A673 (cell line): ENCODE measurements around the gene ARNT2. TPM values are rescaled to one million over a fixed set of nuclear protein-coding genes. Genes with fewer than 3 reads are reported as not detected.

ENCODE experiments used
- BruUV-seq: library from RNA; stranded (reverse); fragments of 400-500 nt; replicated peaks from 2 replicates; lab custom pipeline; 2021; lab: Mats Ljungman, UMichigan
- CTCF ChIA-PET: fragments of 300-600 bp; sonication (Branson Sonifier 250); formaldehyde crosslinking; loops from one replicate; lab custom pipeline; 2022; ENCODE audit warnings: antibody characterized with exemption; lab: Charles Lee
- POLR2A ChIA-PET: fragments of 300-600 bp; sonication (Branson Sonifier 250); formaldehyde crosslinking; loops from one replicate; lab custom pipeline; 2022; ENCODE audit warnings: antibody characterized with exemption; ENCODE audit not compliant: low non-redundant PET; lab: Charles Lee
- DNase-seq: peaks from one replicate; pipeline ENCODE4 v3.0.0-alpha.2; 2015; ENCODE audit warnings: low spot score
- H3K27ac ChIP-seq: fragments of 200-600 bp; sonication (generic); 2 replicates; pipeline ENCODE4 v1.5.1; 2016; ENCODE audit warnings: mixed run types, low read depth, mild to moderate bottlenecking, mixed read lengths, antibody characterized with exemption, low read length; ENCODE audit not compliant: poor library complexity, severe bottlenecking
- H3K27me3 ChIP-seq: fragments of 200-600 bp; sonication (generic); replicated peaks from 2 replicates; pipeline ENCODE4 v1.6.1; 2017; ENCODE audit warnings: mixed run types, low read depth, mild to moderate bottlenecking, mixed read lengths, antibody characterized with exemption, low read length; ENCODE audit not compliant: insufficient read depth, poor library complexity
- H3K36me3 ChIP-seq: fragments of 200-600 bp; sonication (generic); 2 replicates; pipeline ENCODE4 v1.6.1; 2016; ENCODE audit warnings: mixed run types, mild to moderate bottlenecking, mixed read lengths, antibody characterized with exemption, low read length; ENCODE audit not compliant: insufficient read depth, poor library complexity, severe bottlenecking
- H3K4me1 ChIP-seq: fragments of 200-600 bp; sonication (generic); 2 replicates; pipeline ENCODE4 v1.6.1; 2017; ENCODE audit warnings: mixed run types, mild to moderate bottlenecking, mixed read lengths, antibody characterized with exemption, low read length; ENCODE audit not compliant: insufficient read depth, poor library complexity, severe bottlenecking
- H3K4me3 ChIP-seq: fragments of 200-600 bp; sonication (generic); 2 replicates; pipeline ENCODE4 v1.5.1; 2016; ENCODE audit warnings: low read depth, mixed run types, mild to moderate bottlenecking, mixed read lengths, low read length; ENCODE audit not compliant: poor library complexity, severe bottlenecking
- H3K9me3 ChIP-seq: fragments of 200-600 bp; sonication (generic); 2 replicates; pipeline ENCODE4 v1.6.1; 2016; ENCODE audit warnings: mixed run types, low read depth, mild to moderate bottlenecking, mixed read lengths, antibody characterized with exemption, low read length; ENCODE audit not compliant: poor library complexity, severe bottlenecking
- CTCF ChIP-seq: fragments of 300-800, 200-600 bp; sonication (generic); conservative IDR thresholded peaks from 2 replicates; pipeline ENCODE4 v1.5.1; 2017; ENCODE audit warnings: low read depth, mild to moderate bottlenecking, antibody characterized with exemption, low read length, moderate library complexity, mixed read lengths
- EZH2 ChIP-seq: fragments of 200-600 bp; sonication (generic); IDR thresholded peaks from 2 replicates; pipeline ENCODE4 v1.6.1; 2017; ENCODE audit warnings: borderline replicate concordance, low read depth, mild to moderate bottlenecking, mixed read lengths, antibody characterized with exemption, low read length; ENCODE audit not compliant: poor library complexity, severe bottlenecking
- intact Hi-C: fragments of 100-400 bp; cut with micrococcal nuclease; formaldehyde crosslinking; loops from one replicate; pipeline ENCODE4 v1.10.0; 2022; ENCODE audit not compliant: unreplicated experiment
- total RNA-seq: library from RNA; stranded (reverse); gene quantifications from 2 replicates; pipeline ENCODE4 v1.2.3, GENCODE V29; 2021

ARNT2 gene
- total RNA-seq, 1 experiment from 2014 or later: 2.1 TPM

- H3K27me3 ChIP-seq: no peaks in the 10 kb centered on the region
- H3K27ac ChIP-seq: no peak overlapping the region
- no peak overlapping the region for H3K4me3 ChIP-seq
- TF ChIP-seq CTCF (no peak), EZH2 (no peak)
- POLR2A ChIA-PET: no interaction called here
- H3K4me1 ChIP-seq: no peaks in the 10 kb centered on the region
- CTCF ChIA-PET: interaction anchor here (0.5 to 2.7 kb wide), 5 partner anchors 114 to 1372 kb away, joined by 3 to 41 read pairs (median 5); partner anchors contain the start of gene CEMIP
- no peaks in the 10 kb centered on the region for H3K36me3 ChIP-seq
- no TSS peak for BruUV-seq
- no peak for DNase-seq
- H3K9me3 ChIP-seq: no peaks in the 10 kb centered on the region
- intact Hi-C loops: loop anchor here (5.0 kb wide), 1 partner anchor 404 kb away; no protein-coding TSS in a partner anchor
Observed at GRCh38 chr15:80568298-80568697, 164.1 kb downstream of the ARNT2 start.

- ChIA-PET POLR2A (no interaction called here), CTCF (interaction anchor here (0.9 kb wide), 1 partner anchor 207 kb away, joined by 4 read pairs; no protein-coding TSS in a partner anchor)
- intact Hi-C loops: loop anchor here (5.0 kb wide), 1 partner anchor 403 kb away; no protein-coding TSS in a partner anchor
- H3K27ac ChIP-seq: no peak overlapping the region
- no peaks in the 10 kb centered on the region for H3K36me3 ChIP-seq
- no peak for DNase-seq
- H3K4me1 ChIP-seq: no peaks in the 10 kb centered on the region
- BruUV-seq: no TSS peak
- H3K27me3 ChIP-seq: no peaks in the 10 kb centered on the region
- H3K9me3 ChIP-seq: no peaks in the 10 kb centered on the region
- TF ChIP-seq CTCF (no peak), EZH2 (no peak)
- no peak overlapping the region for H3K4me3 ChIP-seq
Observed at GRCh38 chr15:80568876-80569605, 164.9 kb downstream of the ARNT2 start.

DNA sequence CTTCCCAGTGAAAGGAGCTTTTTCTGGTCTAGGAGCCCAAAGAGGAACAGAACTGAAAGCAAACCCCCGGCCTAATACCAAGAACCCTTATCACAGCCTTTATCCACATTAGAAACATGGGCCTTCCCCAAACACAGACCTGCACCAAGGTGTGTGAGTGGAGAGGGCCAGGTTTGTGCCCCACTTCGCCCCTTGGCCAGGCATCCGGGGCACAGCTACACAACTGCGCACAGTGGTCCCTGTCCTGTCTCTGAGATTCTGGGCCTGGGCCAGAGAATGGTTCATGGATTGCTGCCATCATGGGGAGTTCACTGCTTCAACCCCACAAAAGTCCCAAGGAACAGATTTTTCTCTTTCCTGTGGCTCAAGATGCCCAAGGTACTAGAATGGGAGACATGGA is 165.5 kb downstream of the ARNT2 start:
- DNase-seq: no peak
- Histone ChIP-seq H3K36me3 (no peaks in the 10 kb centered on the region), H3K4me1 (no peaks in the 10 kb centered on the region), H3K27me3 (no peaks in the 10 kb centered on the region), H3K9me3 (no peaks in the 10 kb centered on the region), H3K27ac (no peak overlapping the region), H3K4me3 (no peak overlapping the region)
- intact Hi-C loops: loop anchor here (5.0 kb wide), 1 partner anchor 403 kb away; no protein-coding TSS in a partner anchor
- ChIA-PET POLR2A (no interaction called here), CTCF (interaction anchor here (0.9 kb wide), 1 partner anchor 207 kb away, joined by 4 read pairs; no protein-coding TSS in a partner anchor)
- no TSS peak for BruUV-seq
- TF ChIP-seq EZH2 (no peak), CTCF (no peak)
